Measurements from ENCODE around the gene ZNF480.

- TF ChIP-seq CTCF (IDR thresholded peaks at IDR 0.05) (no peak), POLR2A (IDR thresholded peaks at IDR 0.05) (peak; percentile 35 to 77 (median 69))
Measured at GRCh38 chr19:52336117-52336790, 39.3 kb downstream of the ZNF480 start, which contains the start of gene ZNF610.

All from body of pancreas (tissue), 4 donors.